GM12878 (cell line): Measurements from ENCODE around the gene CCDC88A. TPM values are rescaled to one million over a fixed set of nuclear protein-coding genes. Genes with fewer than 3 reads are reported as not detected.

Experiments used
- BACH1 ChIP-seq: fragments of 450-650 bp; IDR thresholded peaks from 2 replicates; pipeline ENCODE4 v1.6.1; 2017; ENCODE audit warnings: mild to moderate bottlenecking, borderline replicate concordance
- BRCA1 ChIP-seq: IDR thresholded peaks from 2 replicates; pipeline ENCODE4 v1.6.1; 2011; ENCODE audit warnings: low read depth, low read length, improper control_type of control experiment
- CBFB ChIP-seq: IDR thresholded peaks from 2 replicates; pipeline ENCODE4 v1.6.1; 2016; ENCODE audit warnings: antibody characterized with exemption, low read depth
- CHD1 ChIP-seq: IDR thresholded peaks from 2 replicates; pipeline ENCODE4 v1.6.1; 2012; ENCODE audit warnings: low read depth, low read length, improper control_type of control experiment
- DPF2 ChIP-seq: fragments of 450-650 bp; IDR thresholded peaks from 2 replicates; pipeline ENCODE4 v1.6.1; 2017; ENCODE audit warnings: mild to moderate bottlenecking
- ESRRA ChIP-seq: IDR thresholded peaks from 2 replicates; pipeline ENCODE4 v1.6.1; 2012; ENCODE audit warnings: mild to moderate bottlenecking, low read length, improper control_type of control experiment
- IRF4 ChIP-seq: IDR thresholded peaks from 2 replicates; pipeline ENCODE4 v1.6.1; 2011; ENCODE audit warnings: low read depth, low read length
- KAT2A ChIP-seq: conservative IDR thresholded peaks from 2 replicates; pipeline ENCODE4 v1.6.1; 2011; ENCODE audit warnings: low read depth, low read length; ENCODE audit not compliant: control insufficient read depth
- MTA2 ChIP-seq: fragments of 450-650 bp; IDR thresholded peaks from 2 replicates; pipeline ENCODE4 v1.6.1; 2016; ENCODE audit warnings: low read depth, mild to moderate bottlenecking, moderate library complexity
- MXI1 ChIP-seq: fragments of 150-350 bp; IDR thresholded peaks from 2 replicates; pipeline ENCODE4 v1.6.1; 2011; ENCODE audit warnings: low read depth, mild to moderate bottlenecking, inconsistent platforms, low read length, improper control_type of control experiment
- MYC ChIP-seq: IDR thresholded peaks from 2 replicates; pipeline ENCODE4 v1.6.1; 2011; ENCODE audit warnings: mild to moderate bottlenecking, low read length, moderate library complexity, inconsistent platforms; ENCODE audit not compliant: insufficient read depth, insufficient replicate concordance, insufficient read length, severe bottlenecking
- NBN ChIP-seq: fragments of 450-650 bp; IDR thresholded peaks from 2 replicates; pipeline ENCODE4 v1.6.1; 2016
- NFIC ChIP-seq: IDR thresholded peaks from 2 replicates; pipeline ENCODE4 v1.6.1; 2012; ENCODE audit warnings: low read depth, mild to moderate bottlenecking, inconsistent platforms, low read length, moderate library complexity
- NFYA ChIP-seq: IDR thresholded peaks from 2 replicates; pipeline ENCODE4 v1.6.1; 2011; ENCODE audit warnings: low read depth, mild to moderate bottlenecking, low read length, improper control_type of control experiment, borderline replicate concordance
- NFYB ChIP-seq: IDR thresholded peaks from 2 replicates; pipeline ENCODE4 v1.6.1; 2011; ENCODE audit warnings: low read depth, mild to moderate bottlenecking, low read length, improper control_type of control experiment, moderate library complexity; ENCODE audit not compliant: insufficient read depth
- NR2C1 ChIP-seq: fragments of 450-650 bp; IDR thresholded peaks from 2 replicates; pipeline ENCODE4 v1.6.1; 2017; ENCODE audit warnings: antibody characterized with exemption, mild to moderate bottlenecking, moderate library complexity
- NR2F1 ChIP-seq: fragments of 450-650 bp; conservative IDR thresholded peaks from 2 replicates; pipeline ENCODE4 v1.6.1; 2017; ENCODE audit warnings: mild to moderate bottlenecking
- PAX8 ChIP-seq: fragments of 450-650 bp; IDR thresholded peaks from 2 replicates; pipeline ENCODE4 v1.6.1; 2017; ENCODE audit warnings: mild to moderate bottlenecking, moderate library complexity
- PML ChIP-seq: IDR thresholded peaks from 2 replicates; pipeline ENCODE4 v1.6.1; 2012; ENCODE audit warnings: low read length, inconsistent platforms
- RB1 ChIP-seq: fragments of 450-650 bp; formaldehyde crosslinking; IDR thresholded peaks from 2 replicates; pipeline ENCODE4 v1.6.1; 2017; ENCODE audit warnings: mild to moderate bottlenecking, borderline replicate concordance
- RBBP5 ChIP-seq: fragments of 200-600 bp; sonication (generic); conservative IDR thresholded peaks from 2 replicates; pipeline ENCODE4 v1.6.1; 2016
- RUNX3 ChIP-seq: IDR thresholded peaks from 2 replicates; pipeline ENCODE4 v1.6.1; 2012; ENCODE audit warnings: low read length, inconsistent platforms
- SRF ChIP-seq, 2 experiments: IDR thresholded peaks; 2 replicates each; pipeline ENCODE4 v1.6.1; 2011; ENCODE audit warnings: low read depth in 2 of 2, low read length in 2 of 2, mild to moderate bottlenecking in 1 of 2, moderate library complexity in 1 of 2
- SUPT20H ChIP-seq: IDR thresholded peaks from 2 replicates; pipeline ENCODE4 v1.6.1; 2011; ENCODE audit warnings: low read depth, mild to moderate bottlenecking, low read length, moderate library complexity, borderline replicate concordance; ENCODE audit not compliant: control insufficient read depth
- SUZ12 ChIP-seq: fragments of 200-600 bp; sonication (generic); IDR thresholded peaks from one replicate; pipeline ENCODE4 v1.6.1; 2018; ENCODE audit warnings: antibody characterized with exemption, mild to moderate bottlenecking; ENCODE audit not compliant: unreplicated experiment
- TARDBP ChIP-seq: IDR thresholded peaks from 2 replicates; pipeline ENCODE4 v1.6.1; 2016; ENCODE audit warnings: borderline replicate concordance
- TCF12 ChIP-seq: IDR thresholded peaks from 2 replicates; pipeline ENCODE4 v1.6.1; 2011; ENCODE audit warnings: low read depth, mild to moderate bottlenecking, low read length
- YBX1 ChIP-seq: fragments of 450-650 bp; IDR thresholded peaks from 2 replicates; pipeline ENCODE4 v1.6.1; 2016; ENCODE audit warnings: antibody characterized with exemption
- polyA plus RNA-seq, 11 experiments: library from polyadenylated mRNA; depleted of rRNA in 4 of 11; unstranded in 6 of 11; stranded (reverse) in 5 of 11; fragments of >200 nt; fragmentation: Nextera tagmentation in 4 of 11; fragmentation: Illumina TruSeq in 1 of 11; extraction: Ambion mirVana in 4 of 11; extraction: Trizol in 1 of 11; gene quantifications; 1 replicate in 1 of 11; 2 replicates in 10 of 11; pipeline versions ENCODE4 v1.2.1 to v1.2.3, GENCODE V29; 2011 to 2016; ENCODE audit warnings: inconsistent platforms in 2 of 11, missing spikeins in 2 of 11, low read depth in 1 of 11
- total RNA-seq, 4 experiments: library from RNA; depleted of rRNA in 3 of 4; stranded (reverse); fragments of >200 nt in 3 of 4; fragmentation: Illumina TruSeq in 1 of 4; extraction: Trizol in 1 of 4; gene quantifications; 2 replicates each; pipeline versions ENCODE4 v1.2.1 to v1.2.3, GENCODE V29; 2013 to 2021
- TF ChIP-seq, protein P1 (sequence below): fragments of 450-650 bp; IDR thresholded peaks from 2 replicates; pipeline ENCODE4 v1.6.1; 2014; ENCODE audit warnings: mild to moderate bottlenecking
- TF ChIP-seq, protein P2 (sequence below): fragments of 450-650 bp; IDR thresholded peaks from 2 replicates; pipeline ENCODE4 v1.6.1; 2017; ENCODE audit warnings: mild to moderate bottlenecking, moderate library complexity

CCDC88A gene
- total and polyA plus RNA-seq, 10 of the 15 experiments (the other 5 are each of a cell fraction or from before 2014, with no cell fraction given), result 1.8 to 71.6 (median 45.9) TPM

DNA sequence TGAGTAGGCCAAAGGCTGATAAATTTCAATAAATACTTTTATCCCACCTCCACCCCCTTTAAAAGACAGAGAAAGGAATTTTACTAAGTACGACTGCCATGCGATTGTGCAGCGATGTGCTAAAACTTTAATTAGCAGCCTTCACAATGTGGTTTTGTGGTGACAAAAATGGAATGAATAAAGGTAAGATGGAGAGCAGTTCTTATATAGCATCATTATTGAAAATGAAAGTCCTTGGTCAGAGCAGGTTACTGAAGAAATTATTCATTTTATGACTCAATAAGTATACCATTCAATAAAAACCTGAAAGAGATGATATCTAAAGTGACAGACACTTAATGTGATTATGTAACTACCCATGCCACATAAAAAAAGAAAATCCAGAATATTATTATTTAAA is 117.4 kb downstream of the CCDC88A start (continued):
- TF ChIP-seq, protein P1, sequence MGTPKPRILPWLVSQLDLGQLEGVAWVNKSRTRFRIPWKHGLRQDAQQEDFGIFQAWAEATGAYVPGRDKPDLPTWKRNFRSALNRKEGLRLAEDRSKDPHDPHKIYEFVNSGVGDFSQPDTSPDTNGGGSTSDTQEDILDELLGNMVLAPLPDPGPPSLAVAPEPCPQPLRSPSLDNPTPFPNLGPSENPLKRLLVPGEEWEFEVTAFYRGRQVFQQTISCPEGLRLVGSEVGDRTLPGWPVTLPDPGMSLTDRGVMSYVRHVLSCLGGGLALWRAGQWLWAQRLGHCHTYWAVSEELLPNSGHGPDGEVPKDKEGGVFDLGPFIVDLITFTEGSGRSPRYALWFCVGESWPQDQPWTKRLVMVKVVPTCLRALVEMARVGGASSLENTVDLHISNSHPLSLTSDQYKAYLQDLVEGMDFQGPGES, result no peak
- peak; percentile 99 for TF ChIP-seq RUNX3
- peak; percentile 61; the same call in 1 of the 2 replicates for TF ChIP-seq IRF4
- TF ChIP-seq NFIC, result peak; percentile 96
- no peak; the same call in 1 of the 2 replicates for TF ChIP-seq PML
- no peak for TF ChIP-seq SUPT20H
- TF ChIP-seq MXI1, result no peak
- no peak; the same call in 1 of the 2 replicates for TF ChIP-seq BACH1
- no peak for TF ChIP-seq TARDBP
- no peak for TF ChIP-seq MYC
- TF ChIP-seq CBFB, result peak; percentile 94
- TF ChIP-seq NBN, result no peak
- TF ChIP-seq TCF12, result 0 out of 2 replicates have a peak, but pooled peaks have one; percentile 28
- peak; percentile 84 for TF ChIP-seq NR2F1
- no peak for TF ChIP-seq ESRRA
- TF ChIP-seq PAX8, result no peak
- peak; percentile 95 for TF ChIP-seq MTA2
- no peak for TF ChIP-seq BRCA1
- no peak for TF ChIP-seq NFYB
- TF ChIP-seq CHD1, result no peak
- TF ChIP-seq RB1, result no peak
- no peak for TF ChIP-seq KAT2A
- TF ChIP-seq NFYA, result no peak
- peak; percentile 75 for TF ChIP-seq DPF2
- no peak for TF ChIP-seq NR2C1
- TF ChIP-seq YBX1, result no peak
- no peak for TF ChIP-seq SUZ12
- TF ChIP-seq, protein P2, sequence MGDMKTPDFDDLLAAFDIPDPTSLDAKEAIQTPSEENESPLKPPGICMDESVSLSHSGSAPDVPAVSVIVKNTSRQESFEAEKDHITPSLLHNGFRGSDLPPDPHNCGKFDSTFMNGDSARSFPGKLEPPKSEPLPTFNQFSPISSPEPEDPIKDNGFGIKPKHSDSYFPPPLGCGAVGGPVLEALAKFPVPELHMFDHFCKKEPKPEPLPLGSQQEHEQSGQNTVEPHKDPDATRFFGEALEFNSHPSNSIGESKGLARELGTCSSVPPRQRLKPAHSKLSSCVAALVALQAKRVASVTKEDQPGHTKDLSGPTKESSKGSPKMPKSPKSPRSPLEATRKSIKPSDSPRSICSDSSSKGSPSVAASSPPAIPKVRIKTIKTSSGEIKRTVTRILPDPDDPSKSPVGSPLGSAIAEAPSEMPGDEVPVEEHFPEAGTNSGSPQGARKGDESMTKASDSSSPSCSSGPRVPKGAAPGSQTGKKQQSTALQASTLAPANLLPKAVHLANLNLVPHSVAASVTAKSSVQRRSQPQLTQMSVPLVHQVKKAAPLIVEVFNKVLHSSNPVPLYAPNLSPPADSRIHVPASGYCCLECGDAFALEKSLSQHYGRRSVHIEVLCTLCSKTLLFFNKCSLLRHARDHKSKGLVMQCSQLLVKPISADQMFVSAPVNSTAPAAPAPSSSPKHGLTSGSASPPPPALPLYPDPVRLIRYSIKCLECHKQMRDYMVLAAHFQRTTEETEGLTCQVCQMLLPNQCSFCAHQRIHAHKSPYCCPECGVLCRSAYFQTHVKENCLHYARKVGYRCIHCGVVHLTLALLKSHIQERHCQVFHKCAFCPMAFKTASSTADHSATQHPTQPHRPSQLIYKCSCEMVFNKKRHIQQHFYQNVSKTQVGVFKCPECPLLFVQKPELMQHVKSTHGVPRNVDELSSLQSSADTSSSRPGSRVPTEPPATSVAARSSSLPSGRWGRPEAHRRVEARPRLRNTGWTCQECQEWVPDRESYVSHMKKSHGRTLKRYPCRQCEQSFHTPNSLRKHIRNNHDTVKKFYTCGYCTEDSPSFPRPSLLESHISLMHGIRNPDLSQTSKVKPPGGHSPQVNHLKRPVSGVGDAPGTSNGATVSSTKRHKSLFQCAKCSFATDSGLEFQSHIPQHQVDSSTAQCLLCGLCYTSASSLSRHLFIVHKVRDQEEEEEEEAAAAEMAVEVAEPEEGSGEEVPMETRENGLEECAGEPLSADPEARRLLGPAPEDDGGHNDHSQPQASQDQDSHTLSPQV, result no peak
- TF ChIP-seq RBBP5, result no peak
- no peak for TF ChIP-seq SRF (IDR thresholded peaks at IDR 0.05; ENCODE audit: low read depth in 2 of 2, low read length in 2 of 2)
